ENCODE measurements around the gene WBP11.
A peak's percentile ranks its signal among the peaks of the same experiment; 100 is the strongest.

WBP11 gene

GRCh38 chr12:14836336-14837210 lies 33.3 kb upstream of the WBP11 start:
- H3K4me3 ChIP-seq (ENCODE audit: low read depth, low read length): no peak overlapping the region
- peak; percentile 89 for DNase-seq (ENCODE audit: low read depth)
- no peak for TF ChIP-seq CTCF (conservative IDR thresholded peaks at IDR 0.05; ENCODE audit: low read depth, low read length)

GRCh38 chr12:14834509-14834908 lies 31.2 kb upstream of the WBP11 start:
- no peak for TF ChIP-seq CTCF (conservative IDR thresholded peaks at IDR 0.05; ENCODE audit: low read depth, low read length)
- H3K4me3 ChIP-seq (ENCODE audit: low read depth, low read length): no peak overlapping the region
- DNase-seq (ENCODE audit: low read depth): peak; percentile 44

GRCh38 chr12:14833952-14834351 lies 30.7 kb upstream of the WBP11 start:
- H3K4me3 ChIP-seq (ENCODE audit: low read depth, low read length): no peak overlapping the region
- DNase-seq (ENCODE audit: low read depth): no peak
- TF ChIP-seq CTCF (conservative IDR thresholded peaks at IDR 0.05; ENCODE audit: low read depth, low read length): no peak

- H3K4me3 ChIP-seq (ENCODE audit: low read depth, low read length): no peak overlapping the region
- no peak for DNase-seq (ENCODE audit: low read depth)
- TF ChIP-seq CTCF (conservative IDR thresholded peaks at IDR 0.05; ENCODE audit: low read depth, low read length): no peak
Measured at GRCh38 chr12:14833336-14833735, 30.1 kb upstream of the WBP11 start.

- TF ChIP-seq CTCF (conservative IDR thresholded peaks at IDR 0.05; ENCODE audit: low read depth, low read length): no peak
- H3K4me3 ChIP-seq (ENCODE audit: low read depth, low read length): no peak overlapping the region
- peak; percentile 77 for DNase-seq (ENCODE audit: low read depth)
Measured at GRCh38 chr12:14828892-14829291, 25.6 kb upstream of the WBP11 start.

- DNase-seq (ENCODE audit: low read depth): no peak
- TF ChIP-seq CTCF (conservative IDR thresholded peaks at IDR 0.05; ENCODE audit: low read depth, low read length): no peak
- no peak overlapping the region for H3K4me3 ChIP-seq (ENCODE audit: low read depth, low read length)
Measured at GRCh38 chr12:14827043-14827442, 23.8 kb upstream of the WBP11 start.

GRCh38 chr12:14826491-14826890 lies 23.2 kb upstream of the WBP11 start:
- no peak for DNase-seq (ENCODE audit: low read depth)
- no peak overlapping the region for H3K4me3 ChIP-seq (ENCODE audit: low read depth, low read length)
- no peak for TF ChIP-seq CTCF (conservative IDR thresholded peaks at IDR 0.05; ENCODE audit: low read depth, low read length)

All from choroid plexus epithelial cell (primary cell).